ENCODE results near the gene G3BP2.

DNA sequence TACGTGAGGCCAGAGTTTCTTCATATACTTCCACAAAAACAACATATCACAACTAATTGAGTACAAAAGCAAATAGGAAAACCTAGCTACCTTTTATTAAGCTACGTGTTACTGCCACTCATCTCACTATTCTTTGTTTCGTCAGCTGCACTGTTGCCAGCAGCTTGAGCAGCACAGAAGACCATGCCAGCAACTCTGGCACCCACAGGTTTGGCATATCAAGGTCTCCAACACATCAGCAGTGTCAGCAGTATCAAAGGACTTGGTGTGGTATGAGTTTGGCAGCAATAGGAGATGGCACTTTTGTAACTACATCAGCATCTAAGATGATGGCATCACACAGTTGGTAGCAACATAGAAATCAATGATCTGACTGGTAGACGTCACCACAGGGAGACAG, 73.6 kb downstream of the G3BP2 start:
- TF ChIP-seq CTCF (IDR thresholded peaks at IDR 0.05; ENCODE audit: insufficient read depth, low read depth, low read length), result no peak
- no peak for TF ChIP-seq EZH2 (IDR thresholded peaks at IDR 0.05; ENCODE audit: insufficient read depth, low read length)
